ENCODE measurements around the gene FOXN4. TPM values are rescaled to one million over a fixed set of nuclear protein-coding genes. Genes with fewer than 3 reads are reported as not detected.

FOXN4 gene
- total and polyA plus RNA-seq, 9 of the 15 experiments (the other 6 are each of a cell fraction or from before 2014, with no cell fraction given), result not detected

GRCh38 chr12:109289004-109289403 lies 20.1 kb downstream of the FOXN4 start:
- intact Hi-C loops (cut with micrococcal nuclease) (no loop called here), in situ Hi-C loops (cut with MboI) (no loop called here)
- H3K27ac ChIP-seq (ENCODE audit: extremely low read depth, low read depth, low read length), result no peak overlapping the region
- POLR2A ChIA-PET, result interaction anchor here (0.7 kb wide), 1 partner anchor 43 kb away, joined by 3 read pairs; no protein-coding TSS in a partner anchor
- peaks cover 0 to 15% of the 10 kb centered on the region in 2 experiments; a peak in 2 of 5 replicates for H3K4me1 ChIP-seq (replicated peaks in 1 of 2; ENCODE audit: control insufficient read depth in 2 of 2, insufficient read depth in 2 of 2, low read length in 2 of 2)
- no peak overlapping the region for H3K4me2 ChIP-seq (ENCODE audit: insufficient read depth, low read length)
- H2AFZ ChIP-seq (ENCODE audit: low read depth, low read length), result no peak overlapping the region
- BruUV-seq (replicated peaks), result no TSS peak
- no peaks in the 10 kb centered on the region for H3K9me3 ChIP-seq (replicated peaks; ENCODE audit: control insufficient read depth, insufficient read depth, low read depth, low read length)
- DNase-seq (ENCODE audit: extremely low read depth in 1 of 4, low spot score in 3 of 4) (no peak), ATAC-seq (no peak), FAIRE-seq (no peak)
- H3K27me3 ChIP-seq (ENCODE audit: control insufficient read depth in 2 of 2, insufficient read depth in 2 of 2, low read length in 2 of 2), result peaks cover 8 to 64% of the 10 kb centered on the region in 2 experiments; a peak in 4 of 5 replicates
- H3K9ac ChIP-seq (ENCODE audit: insufficient read depth in 1 of 2, low read depth in 2 of 2, low read length in 2 of 2), result no peak overlapping the region
- CTCF ChIA-PET (ENCODE audit: low intra/inter-chr PET ratio), result no interaction called here
- 3% methylated on average over 4 of the region's 4 CpGs for WGBS (ENCODE audit: insufficient coverage, low coverage, missing lambda C conversion rate)
- H3K36me3 ChIP-seq (ENCODE audit: control insufficient read depth, insufficient read depth, low read length), result no peaks in the 10 kb centered on the region
- H3K9me1 ChIP-seq (ENCODE audit: control insufficient read depth, insufficient read depth, low read length), result no peaks in the 10 kb centered on the region
- peaks cover 4% of the 10 kb centered on the region for H4K20me1 ChIP-seq (replicated peaks; ENCODE audit: control insufficient read depth, insufficient read depth, low read length)
- H3K4me3 ChIP-seq, result no peak overlapping the region
- peak; percentile 89 for TF ChIP-seq ZBTB40 (IDR thresholded peaks at IDR 0.05)
- TF ChIP-seq ZBTB40 (CRISPR knock-in tag; IDR thresholded peaks at IDR 0.05), result peak; percentile 81
- TF ChIP-seq MAFG (tag; conservative IDR thresholded peaks at IDR 0.05), result no peak
- no peaks in the 10 kb centered on the region for H3K79me2 ChIP-seq (ENCODE audit: control insufficient read depth, insufficient read depth, low read length)
